ENCODE measurements around the gene CAMK2D. TPM values are rescaled to one million over a fixed set of nuclear protein-coding genes. Genes with fewer than 3 reads are reported as not detected.
A peak's percentile ranks its signal among the peaks of the same experiment; 100 is the strongest.

The CAMK2D gene
- 196 and 262 TPM in 2 replicates for total RNA-seq
- polyA plus RNA-seq, result 120 TPM in 2 replicates
- polyA plus RNA-seq (2012), result 83.5 and 87.6 TPM in 2 replicates
- 41.6 and 46.6 TPM in 2 replicates for polyA minus RNA-seq (ENCODE audit: low replicate concordance)

- peak within 1 kb of the TSS; percentile 99 for H3K27ac ChIP-seq (ENCODE audit: insufficient read depth, low read length)
- peak within 1 kb of the TSS; percentile 98 for H3K4me2 ChIP-seq (ENCODE audit: extremely low read depth, insufficient read depth, low read length)
- no peaks in the 10 kb centered on the region for H3K36me3 ChIP-seq (ENCODE audit: control insufficient read depth, insufficient read depth, low read length)
- H3K9ac ChIP-seq (ENCODE audit: insufficient read depth, low read length), result peak within 1 kb of the TSS; percentile 91
- H4K20me1 ChIP-seq (ENCODE audit: control insufficient read depth, extremely low read depth, insufficient read depth, low read length), result no peaks in the 10 kb centered on the region
- DNase-seq (ENCODE audit: low read depth in 2 of 2), result peak; percentile 90 to 92
- H3K9me3 ChIP-seq (ENCODE audit: control insufficient read depth, insufficient read depth, low read depth, low read length), result no peaks in the 10 kb centered on the region
- no peak for TF ChIP-seq EZH2 (IDR thresholded peaks at IDR 0.05; ENCODE audit: low read length, missing control alignments)
- TF ChIP-seq CTCF (conservative IDR thresholded peaks at IDR 0.05 in 1 of 2, IDR thresholded peaks at IDR 0.05 in 1 of 2; ENCODE audit: low read depth in 1 of 2, low read length in 2 of 2), result peak; percentile 53 to 65
- peak within 1 kb of the TSS; percentile 36 for H2AFZ ChIP-seq (ENCODE audit: low read length)
- peaks cover 2% of the 10 kb centered on the region for H3K4me1 ChIP-seq (ENCODE audit: control insufficient read depth, extremely low read depth, insufficient read depth, low read length)
- no peaks in the 10 kb centered on the region for H3K27me3 ChIP-seq (ENCODE audit: control insufficient read depth, insufficient read depth, low read length)
- peak within 1 kb of the TSS; percentile 80 to 95 (median 90) for H3K4me3 ChIP-seq (replicated peaks in 1 of 4; ENCODE audit: control extremely low read depth in 1 of 4, insufficient read depth in 1 of 4, low read depth in 3 of 4, low read length in 4 of 4)
- peaks cover 43% of the 10 kb centered on the region for H3K79me2 ChIP-seq (ENCODE audit: control insufficient read depth, insufficient read depth, low read length)
Observed at GRCh38 chr4:113761620-113762185, at the start of gene CAMK2D. Gene CAMK2D (minus strand): TSS chr4:113761738. CDS start chr4:113761068, 670 bp downstream.

GRCh38 chr4:113810906-113811305 lies 49.4 kb upstream of the CAMK2D start:
- no peaks in the 10 kb centered on the region for H4K20me1 ChIP-seq (ENCODE audit: control insufficient read depth, extremely low read depth, insufficient read depth, low read length)
- no peaks in the 10 kb centered on the region for H3K4me1 ChIP-seq (ENCODE audit: control insufficient read depth, extremely low read depth, insufficient read depth, low read length)
- no peak overlapping the region for H2AFZ ChIP-seq (ENCODE audit: low read length)
- H3K9ac ChIP-seq (ENCODE audit: insufficient read depth, low read length), result no peak overlapping the region
- H3K27ac ChIP-seq (ENCODE audit: insufficient read depth, low read length), result no peak overlapping the region
- H3K4me2 ChIP-seq (ENCODE audit: extremely low read depth, insufficient read depth, low read length), result no peak overlapping the region
- DNase-seq (ENCODE audit: low read depth in 2 of 2), result peak; percentile 79 to 84
- H3K36me3 ChIP-seq (ENCODE audit: control insufficient read depth, insufficient read depth, low read length), result no peaks in the 10 kb centered on the region
- H3K79me2 ChIP-seq (ENCODE audit: control insufficient read depth, insufficient read depth, low read length), result no peaks in the 10 kb centered on the region
- no peaks in the 10 kb centered on the region for H3K9me3 ChIP-seq (ENCODE audit: control insufficient read depth, insufficient read depth, low read depth, low read length)
- no peak for TF ChIP-seq CTCF (conservative IDR thresholded peaks at IDR 0.05 in 1 of 2, IDR thresholded peaks at IDR 0.05 in 1 of 2; ENCODE audit: low read depth in 1 of 2, low read length in 2 of 2)
- no peak for TF ChIP-seq EZH2 (IDR thresholded peaks at IDR 0.05; ENCODE audit: low read length, missing control alignments)
- H3K4me3 ChIP-seq (replicated peaks in 1 of 4; ENCODE audit: control extremely low read depth in 1 of 4, insufficient read depth in 1 of 4, low read depth in 3 of 4, low read length in 4 of 4), result no peak overlapping the region
- H3K27me3 ChIP-seq (ENCODE audit: control insufficient read depth, insufficient read depth, low read length), result no peaks in the 10 kb centered on the region

DNA sequence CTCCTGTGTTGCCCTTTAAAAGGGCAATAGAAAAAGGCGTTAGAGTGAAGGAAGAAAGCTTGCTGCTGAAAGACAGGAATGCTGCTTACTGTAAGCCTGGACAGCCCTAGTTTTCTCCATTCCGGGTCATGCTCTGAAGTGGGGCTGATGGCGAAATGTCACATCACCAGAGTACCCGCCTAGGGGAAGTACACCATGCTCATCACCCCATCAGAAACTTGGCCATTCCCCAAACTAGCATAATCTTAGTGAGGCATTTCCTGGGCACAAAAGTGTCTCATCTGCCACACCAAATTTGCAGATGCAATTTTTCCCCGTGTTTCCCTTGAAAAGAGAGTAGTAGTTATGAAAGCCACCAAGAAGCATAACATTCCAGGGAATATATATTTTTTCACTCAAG lies 47.8 kb upstream of the CAMK2D start:
- Histone ChIP-seq H4K20me1 (ENCODE audit: control insufficient read depth, extremely low read depth, insufficient read depth, low read length) (no peaks in the 10 kb centered on the region), H3K4me1 (ENCODE audit: control insufficient read depth, extremely low read depth, insufficient read depth, low read length) (no peaks in the 10 kb centered on the region), H3K4me2 (ENCODE audit: extremely low read depth, insufficient read depth, low read length) (no peak overlapping the region), H3K9ac (ENCODE audit: insufficient read depth, low read length) (no peak overlapping the region), H3K4me3 (replicated peaks in 1 of 4; ENCODE audit: control extremely low read depth in 1 of 4, insufficient read depth in 1 of 4, low read depth in 3 of 4, low read length in 4 of 4) (no peak overlapping the region), H3K36me3 (ENCODE audit: control insufficient read depth, insufficient read depth, low read length) (no peaks in the 10 kb centered on the region), H3K79me2 (ENCODE audit: control insufficient read depth, insufficient read depth, low read length) (no peaks in the 10 kb centered on the region), H2AFZ (ENCODE audit: low read length) (peak overlapping the region; percentile 48), H3K27ac (ENCODE audit: insufficient read depth, low read length) (no peak overlapping the region), H3K27me3 (ENCODE audit: control insufficient read depth, insufficient read depth, low read length) (no peaks in the 10 kb centered on the region), H3K9me3 (ENCODE audit: control insufficient read depth, insufficient read depth, low read depth, low read length) (no peaks in the 10 kb centered on the region)
- peak in 1 of 2 donors; percentile 15 for DNase-seq (ENCODE audit: low read depth in 2 of 2)
- TF ChIP-seq CTCF (conservative IDR thresholded peaks at IDR 0.05 in 1 of 2, IDR thresholded peaks at IDR 0.05 in 1 of 2; ENCODE audit: low read depth in 1 of 2, low read length in 2 of 2) (no peak), EZH2 (IDR thresholded peaks at IDR 0.05; ENCODE audit: low read length, missing control alignments) (no peak)

All from fibroblast of lung (primary cell).